HG02973 (cell line): ENCODE results near the gene CIC.
"Not testable (repeated sequence)": the region's sequence is repeated elsewhere in the genome, so short reads cannot be mapped to it uniquely, and the experiment has no call there.

Experiments
- ATAC-seq: cut with Tn5 transposase; IDR thresholded peaks from one replicate; pipeline ENCODE4 v1.9.1; 2021; ENCODE audit warnings: moderate library complexity; ENCODE audit not compliant: unreplicated experiment

Gene CIC

DNA sequence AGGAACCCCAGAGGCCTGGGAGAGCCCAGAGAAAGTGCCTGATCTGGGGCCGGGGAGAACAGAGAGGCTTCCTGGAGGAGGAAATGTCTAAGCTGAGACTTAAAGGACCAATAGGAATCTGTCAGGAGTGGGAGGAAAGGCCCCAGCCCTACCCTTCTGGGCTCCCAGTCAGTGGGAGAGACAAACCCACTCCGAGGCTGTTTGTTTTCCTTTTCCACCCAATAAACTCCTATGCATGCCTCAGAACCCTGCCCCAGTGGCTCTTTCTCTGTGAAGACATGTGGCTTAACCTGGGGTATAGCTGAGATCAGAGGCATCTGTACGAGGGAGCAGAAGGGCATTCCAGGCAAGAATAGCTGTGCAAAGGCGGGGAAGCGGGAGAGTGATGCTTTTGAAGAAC, 58.3 kb downstream of the CIC start:
- ATAC-seq = no peak

DNA sequence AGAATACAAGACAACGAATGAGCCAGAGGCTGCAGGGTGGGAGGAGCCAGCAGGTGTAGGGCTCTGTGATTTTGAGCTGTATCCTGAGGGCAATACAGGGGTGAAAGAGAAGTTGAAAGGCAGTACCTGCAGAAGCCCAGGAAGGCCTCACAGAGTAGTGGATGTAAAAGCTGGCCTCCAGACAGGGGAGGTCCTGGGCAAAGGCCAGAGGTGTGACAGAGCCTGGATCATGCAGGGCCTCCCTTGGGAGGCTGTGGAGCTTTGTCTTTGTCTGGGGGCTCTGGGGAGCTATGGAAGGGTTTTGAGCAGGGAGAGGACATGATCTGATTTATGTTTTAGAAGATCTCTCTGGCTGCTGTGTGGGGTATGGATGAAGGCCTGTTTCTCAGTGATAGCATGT, 59.1 kb downstream of the CIC start:
- no peak for ATAC-seq

DNA sequence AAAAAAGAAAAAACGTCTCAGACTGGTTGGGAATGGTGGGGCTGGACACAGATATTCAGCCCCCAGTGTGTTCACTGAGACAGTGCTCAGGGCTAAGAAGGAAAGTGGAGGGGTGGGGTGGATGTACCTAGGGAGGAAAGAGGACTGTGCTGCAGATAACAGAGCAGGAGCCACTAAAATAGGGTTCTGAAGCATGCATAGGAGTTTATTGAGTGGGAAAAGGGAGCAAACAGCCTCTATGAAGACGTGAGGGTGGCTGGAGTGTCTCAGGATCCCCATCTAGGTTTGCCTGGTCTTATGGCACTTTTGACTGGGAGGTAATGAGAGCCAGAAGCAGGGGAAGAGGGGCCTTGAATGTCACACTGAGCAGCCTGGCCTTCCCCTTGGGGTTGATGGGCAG, 59.8 kb downstream of the CIC start:
- ATAC-seq = no peak

DNA sequence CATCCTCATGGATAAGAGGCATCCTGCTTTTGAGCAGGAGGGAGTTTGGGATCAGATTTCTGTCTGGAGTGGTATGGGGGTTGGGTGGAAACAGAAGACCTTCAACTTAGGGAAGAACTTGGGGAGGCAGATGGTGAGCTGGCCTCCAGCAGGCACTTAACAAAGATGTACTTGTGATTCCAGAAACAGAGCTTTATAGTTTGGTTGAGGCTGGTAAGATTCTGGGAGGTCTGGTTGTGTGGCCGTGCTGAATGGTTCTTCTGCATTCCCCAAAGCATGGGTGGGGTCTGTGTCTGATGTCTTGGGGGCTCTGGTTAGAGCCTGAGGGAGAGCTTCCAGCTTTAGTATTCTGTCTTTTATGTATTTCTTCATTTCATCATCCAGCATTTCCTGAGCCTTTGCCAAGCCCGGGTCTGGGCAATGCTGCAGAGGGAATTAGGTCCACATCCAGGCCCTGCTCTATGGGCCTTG, 61.2 kb downstream of the CIC start:
- no peak for ATAC-seq

DNA sequence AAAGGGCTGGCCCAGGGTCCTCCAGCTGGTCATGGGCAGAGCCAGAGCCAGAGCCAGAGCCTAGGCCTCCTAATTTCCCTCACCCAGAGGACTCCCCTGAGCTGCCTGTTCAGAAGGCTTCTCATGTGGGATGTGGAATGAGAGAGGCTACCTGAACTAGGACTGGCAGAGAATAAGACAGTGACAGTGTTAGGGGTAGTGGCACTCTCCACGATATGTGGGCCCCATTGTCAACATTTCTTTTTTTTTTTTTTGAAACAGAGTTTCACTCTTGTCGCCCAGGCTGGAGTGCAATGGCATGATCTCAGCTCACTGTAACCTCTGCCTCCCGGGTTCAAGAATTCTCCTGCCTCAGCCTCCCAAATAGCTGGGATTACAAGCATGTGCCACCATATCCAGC, 62.3 kb downstream of the CIC start:
- not testable (repeated sequence) for ATAC-seq

DNA sequence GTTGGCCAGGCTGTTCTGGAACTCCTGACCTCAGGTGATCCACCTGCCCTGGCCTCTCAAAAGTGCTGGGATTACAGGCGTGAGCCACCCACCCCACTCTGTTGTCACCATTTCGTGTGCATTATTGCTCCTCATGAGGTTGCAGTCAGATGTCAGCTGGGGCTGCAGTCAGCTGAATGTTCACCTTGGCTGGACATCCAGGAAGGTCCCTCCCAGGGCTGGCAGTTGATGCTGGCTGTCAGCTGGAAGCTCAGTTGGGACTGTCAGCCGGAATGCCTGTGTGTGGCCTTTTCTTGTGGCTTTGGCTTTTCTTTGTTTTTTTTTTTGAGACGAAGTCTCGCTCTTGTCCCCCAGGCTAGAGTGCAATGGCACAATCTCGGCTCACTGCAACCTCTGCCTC, 63.0 kb downstream of the CIC start:
- ATAC-seq = no peak

DNA sequence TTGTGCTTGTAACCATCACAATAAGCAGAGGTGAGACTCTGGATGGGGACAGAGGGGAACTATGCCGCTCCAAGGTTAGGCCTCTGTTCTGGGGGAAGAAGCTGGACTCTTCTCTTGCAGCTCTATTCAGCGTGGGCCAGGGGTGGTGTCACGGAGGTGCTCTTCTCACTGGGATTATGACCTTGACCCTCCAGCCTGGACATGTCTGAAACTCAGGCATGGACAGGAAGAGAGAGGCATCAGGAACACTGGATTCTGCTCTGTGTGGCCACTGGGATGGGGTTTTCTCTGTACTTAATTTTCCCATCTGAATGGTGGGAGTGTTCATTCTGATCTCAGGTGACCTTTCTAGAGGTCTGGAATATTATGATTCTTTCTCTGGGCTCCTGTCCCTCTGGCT, 64.0 kb downstream of the CIC start:
- no peak for ATAC-seq

DNA sequence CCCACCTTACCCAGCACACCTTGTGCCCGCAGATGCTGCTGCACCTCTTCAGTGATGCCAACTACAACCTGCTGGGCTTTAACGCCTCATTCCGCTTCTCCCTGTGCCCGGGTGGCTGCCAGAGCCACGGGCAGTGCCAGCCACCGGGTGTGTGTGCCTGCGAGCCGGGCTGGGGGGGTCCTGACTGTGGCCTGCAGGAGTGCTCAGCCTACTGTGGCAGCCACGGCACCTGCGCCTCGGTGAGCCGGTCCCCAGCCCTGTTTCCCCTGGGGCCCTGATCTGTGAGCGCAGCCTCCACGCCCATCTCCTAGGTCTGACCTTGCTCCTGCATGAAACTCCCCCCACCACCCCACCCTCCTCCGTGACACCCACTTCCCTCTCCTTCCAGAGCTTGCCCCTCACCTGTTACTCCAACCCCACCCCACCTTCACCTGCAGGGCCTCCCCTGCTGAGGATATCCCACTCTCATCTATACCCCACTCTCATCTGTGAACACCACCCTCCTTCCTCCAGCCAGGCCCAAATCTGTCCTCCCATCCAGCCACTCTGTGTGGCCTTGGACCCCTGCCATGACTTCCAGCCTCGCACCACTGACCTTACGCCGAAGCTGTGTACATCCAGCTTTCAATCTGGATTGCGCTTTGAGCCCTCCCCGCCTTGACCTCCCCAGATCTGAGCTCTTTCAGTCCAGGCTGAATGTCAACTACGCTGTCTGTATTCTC, 65.1 kb downstream of the CIC start:
- no peak for ATAC-seq

DNA sequence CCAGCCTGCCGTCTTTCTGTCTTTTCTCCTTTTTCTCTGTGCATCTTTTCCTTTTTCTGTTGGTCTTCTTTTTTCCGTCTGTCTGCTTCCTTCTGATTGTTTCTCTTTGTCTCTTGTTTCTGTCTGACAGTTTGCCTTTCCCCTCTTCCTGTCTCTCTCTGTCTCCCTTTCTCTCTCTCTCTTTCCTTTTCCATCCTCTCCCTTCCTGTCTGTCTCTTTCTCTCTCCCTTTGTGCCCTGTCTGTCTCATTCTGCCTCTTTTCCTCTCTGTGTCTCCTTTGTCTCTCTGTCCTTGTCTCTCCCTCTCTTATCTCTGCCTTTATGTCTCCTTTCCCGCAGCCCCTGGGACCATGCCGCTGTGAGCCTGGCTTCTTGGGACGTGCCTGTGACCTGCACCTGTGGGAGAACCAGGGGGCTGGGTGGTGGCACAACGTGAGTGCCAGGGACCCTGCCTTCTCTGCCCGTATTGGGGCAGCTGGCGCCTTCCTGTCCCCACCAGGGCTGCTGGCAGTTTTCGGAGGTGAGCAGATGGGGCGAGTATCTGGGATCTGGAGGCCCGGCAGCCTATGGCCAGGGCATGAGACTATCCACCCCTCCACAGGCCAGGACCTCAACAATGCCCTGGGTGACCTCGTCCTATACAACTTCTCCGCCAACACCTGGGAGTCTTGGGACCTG, 65.8 kb downstream of the CIC start:
- ATAC-seq = no peak

DNA sequence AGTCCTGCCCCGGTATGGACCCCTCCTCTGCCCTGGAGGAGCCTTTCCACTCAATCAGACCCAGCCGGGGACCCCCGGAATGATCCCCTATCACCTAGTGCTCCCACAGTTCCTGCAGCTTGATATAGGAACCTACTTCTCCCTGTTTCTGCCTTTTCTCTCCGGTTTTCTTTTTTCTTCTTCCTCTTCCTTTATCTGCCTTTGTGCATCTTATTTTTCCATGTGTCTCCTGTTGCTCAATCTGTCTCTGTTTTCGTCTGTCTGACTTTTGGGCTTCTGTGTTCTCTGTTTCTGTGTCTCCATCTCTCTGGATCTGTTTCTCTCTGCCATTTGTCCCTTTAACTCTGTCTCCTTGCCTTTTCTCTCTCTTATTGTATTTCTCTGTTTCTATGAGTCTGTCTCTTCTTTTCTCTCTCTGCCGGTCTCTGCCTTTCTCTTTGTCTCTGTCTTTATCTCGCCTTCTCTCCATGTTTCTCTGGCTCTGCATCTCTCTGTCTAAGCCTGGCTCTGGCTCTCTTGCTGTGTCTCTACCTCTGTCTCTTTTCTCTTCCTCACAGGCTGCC, 66.4 kb downstream of the CIC start:
- ATAC-seq = no peak

DNA sequence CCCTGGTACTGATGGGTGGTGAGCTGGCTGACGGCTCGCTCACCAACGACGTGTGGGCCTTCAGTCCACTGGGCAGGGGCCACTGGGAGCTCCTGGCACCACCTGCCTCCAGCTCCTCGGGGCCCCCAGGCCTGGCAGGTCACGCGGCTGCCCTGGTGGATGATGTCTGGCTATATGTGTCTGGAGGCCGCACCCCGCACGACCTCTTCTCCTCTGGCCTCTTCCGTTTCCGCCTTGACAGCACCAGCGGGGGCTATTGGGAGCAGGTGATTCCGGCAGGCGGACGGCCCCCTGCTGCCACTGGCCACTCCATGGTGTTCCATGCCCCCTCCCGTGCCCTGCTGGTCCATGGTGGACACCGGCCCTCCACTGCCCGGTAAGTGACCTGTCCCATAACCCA, 66.9 kb downstream of the CIC start:
- no peak for ATAC-seq

DNA sequence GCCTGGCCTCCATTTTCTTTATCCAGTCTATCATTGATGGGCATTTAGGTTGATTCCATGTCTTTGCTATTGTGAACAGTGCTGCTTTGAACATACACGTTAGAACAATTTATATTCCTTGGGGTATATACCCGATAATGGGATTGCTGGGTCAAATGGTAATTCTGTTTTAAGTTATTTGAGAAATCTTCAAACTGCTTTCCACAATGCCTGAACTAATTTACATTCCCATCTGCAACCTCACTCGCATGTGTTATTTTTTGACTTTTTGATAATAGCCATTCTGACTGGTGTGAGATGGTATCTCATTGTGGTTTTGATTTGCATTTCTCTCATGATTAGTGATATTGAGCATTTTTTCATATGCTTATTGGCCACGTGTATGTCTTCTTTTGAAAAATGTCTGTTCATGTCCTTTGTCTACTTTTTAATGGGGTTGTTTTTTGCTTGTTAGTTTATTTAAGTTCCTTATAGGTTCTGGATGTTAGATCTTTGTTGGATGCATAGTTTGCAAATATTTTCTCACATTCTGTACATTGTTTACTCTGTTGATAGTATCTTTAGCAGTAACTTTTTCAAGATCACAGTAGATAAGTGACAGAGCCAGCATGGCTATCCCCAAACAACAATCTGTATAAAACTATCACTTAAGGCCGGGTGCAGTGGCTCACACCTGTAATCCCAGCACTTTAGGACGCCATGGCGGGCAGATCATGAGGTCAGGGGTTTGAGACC, 70.2 kb downstream of the CIC start:
- not testable (repeated sequence) for ATAC-seq

DNA sequence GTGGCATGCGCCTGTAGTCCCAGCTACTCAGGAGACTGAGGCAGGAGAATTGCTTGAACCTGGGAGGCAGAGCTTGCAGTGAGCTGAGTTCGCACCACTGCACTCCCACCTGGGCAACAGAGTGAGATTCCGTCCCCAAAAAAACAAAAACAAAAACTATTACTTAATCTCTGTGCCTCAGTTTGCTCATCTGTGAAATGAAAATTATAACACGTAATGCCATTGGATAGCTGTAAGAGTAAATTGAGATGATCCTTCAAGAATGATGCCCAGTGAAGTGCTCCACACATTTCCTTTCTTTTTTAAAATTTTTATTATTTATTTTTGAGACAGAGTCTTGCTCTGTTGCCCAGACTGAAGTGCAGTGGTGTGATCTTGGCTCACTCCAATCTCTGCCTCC, 70.9 kb downstream of the CIC start:
- not testable (repeated sequence) for ATAC-seq

DNA sequence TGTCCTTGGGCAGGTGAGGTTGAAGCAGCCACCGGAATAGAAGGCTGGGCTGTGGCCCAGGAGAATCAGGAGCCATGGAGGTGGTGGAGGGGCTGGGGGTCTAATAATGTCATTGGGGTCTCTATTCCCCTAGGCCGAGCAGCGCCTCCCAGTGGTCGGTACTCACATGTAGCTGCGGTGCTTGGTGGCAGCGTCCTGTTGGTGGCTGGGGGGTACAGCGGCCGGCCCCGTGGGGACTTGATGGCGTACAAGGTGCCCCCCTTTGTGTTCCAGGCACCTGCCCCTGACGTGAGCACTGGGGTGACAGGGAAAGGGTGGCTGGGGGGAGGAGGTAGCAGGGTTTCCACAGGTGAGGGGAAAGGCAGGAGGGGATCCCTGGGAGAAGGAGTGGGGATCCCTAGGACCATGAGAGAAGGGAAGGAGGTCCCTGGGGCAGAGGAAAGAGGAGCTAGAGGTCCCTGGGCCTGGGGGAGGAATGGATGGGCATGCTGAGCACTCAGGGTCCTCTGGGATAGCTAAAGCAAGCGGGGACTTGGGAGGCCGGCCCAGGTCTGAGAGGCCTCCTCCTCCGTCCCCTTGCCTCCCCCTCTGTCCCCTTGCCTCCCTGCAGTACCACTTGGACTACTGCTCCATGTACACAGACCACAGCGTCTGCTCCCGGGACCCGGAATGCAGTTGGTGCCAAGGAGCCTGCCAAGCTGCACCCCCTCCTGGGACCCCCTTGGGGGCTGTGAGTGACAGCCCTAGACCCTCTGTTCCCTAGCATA, 74.5 kb downstream of the CIC start:
- no peak for ATAC-seq

DNA sequence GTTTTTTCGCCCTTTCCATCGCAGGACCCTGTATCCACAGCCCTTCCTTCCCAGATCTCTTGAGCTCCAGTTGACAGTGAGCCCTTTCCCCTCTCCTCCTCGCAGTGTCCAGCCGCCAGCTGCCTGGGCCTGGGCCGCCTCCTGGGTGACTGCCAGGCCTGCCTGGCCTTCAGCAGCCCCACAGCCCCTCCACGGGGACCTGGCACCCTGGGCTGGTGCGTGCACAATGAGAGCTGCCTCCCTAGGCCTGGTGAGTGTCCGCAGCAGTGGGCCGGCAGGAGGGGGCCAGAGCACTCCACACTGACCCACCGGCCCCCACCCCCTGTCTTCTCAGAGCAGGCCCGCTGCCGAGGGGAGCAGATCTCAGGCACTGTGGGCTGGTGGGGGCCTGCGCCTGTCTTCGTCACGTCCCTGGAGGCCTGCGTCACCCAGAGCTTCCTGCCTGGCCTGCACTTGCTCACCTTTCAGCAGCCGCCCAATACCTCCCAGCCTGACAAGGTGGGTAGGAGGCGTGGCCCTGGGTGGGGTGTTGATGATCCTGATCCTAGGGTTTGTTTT, 75.4 kb downstream of the CIC start:
- no peak for ATAC-seq
